CD4-positive, alpha-beta T cell treated with Interleukin-15 for 4 hours (primary cell): ENCODE data around the gene APLP2.

Source experiments
- DNase-seq: peaks from one replicate; pipeline ENCODE4 v3.0.0-alpha.2; 2020; ENCODE audit warnings: low spot score

The APLP2 gene

DNA sequence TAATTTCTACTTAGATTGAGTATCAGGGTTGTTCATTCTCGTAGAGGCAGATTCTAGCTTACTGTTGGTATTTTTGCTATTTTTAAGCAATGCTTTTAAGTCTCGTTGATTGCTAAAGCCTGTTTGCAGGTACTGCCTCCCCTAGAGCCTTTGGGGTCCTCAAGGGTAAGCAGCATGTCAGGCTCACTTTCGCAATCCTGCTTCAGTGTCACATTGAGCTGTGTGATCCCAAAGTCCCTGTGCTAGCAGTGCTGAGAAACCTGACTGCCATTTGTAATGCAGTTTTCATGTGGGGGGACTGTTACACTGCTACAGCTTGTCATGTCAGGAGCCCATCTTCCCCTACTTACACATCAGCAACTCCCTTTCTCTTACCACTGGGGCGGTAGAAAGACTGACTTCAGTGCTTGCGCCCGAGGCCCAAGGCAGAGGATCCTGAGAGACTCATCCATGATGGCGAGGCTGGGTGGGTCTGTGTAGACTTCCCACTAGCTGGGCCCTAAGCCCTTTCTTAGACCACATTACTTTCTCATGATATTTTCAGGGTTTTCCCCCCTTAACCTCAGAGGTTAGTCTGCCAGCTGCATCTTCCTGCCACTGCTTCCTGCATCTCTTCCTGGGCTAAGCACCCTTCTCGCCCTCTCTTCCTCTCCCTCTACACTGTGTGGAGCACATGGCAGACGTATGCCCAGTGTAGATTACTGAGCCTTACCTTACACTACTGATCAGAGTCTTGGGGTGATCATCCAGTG, 49.1 kb downstream of the APLP2 start:
- peak; percentile 31 for DNase-seq

DNA sequence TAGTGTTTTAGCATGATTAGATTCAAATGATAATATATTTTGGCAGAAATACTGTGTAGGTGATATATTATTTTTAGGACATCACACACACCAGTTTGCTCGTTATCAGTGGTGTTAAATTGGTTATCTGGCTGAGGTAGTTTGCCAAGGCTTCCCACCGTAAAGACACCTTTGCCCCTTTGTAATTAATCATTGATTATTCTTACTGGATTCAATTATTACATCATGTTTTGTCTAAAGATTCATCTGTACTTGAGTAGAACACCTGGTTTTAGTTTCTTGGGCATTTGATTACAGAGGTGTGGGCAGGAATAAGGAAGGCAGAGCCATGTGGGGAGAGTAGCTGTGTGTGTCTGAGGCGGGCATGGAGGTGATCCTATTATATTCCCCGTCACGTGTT, 50.4 kb downstream of the APLP2 start:
- no peak for DNase-seq

DNA sequence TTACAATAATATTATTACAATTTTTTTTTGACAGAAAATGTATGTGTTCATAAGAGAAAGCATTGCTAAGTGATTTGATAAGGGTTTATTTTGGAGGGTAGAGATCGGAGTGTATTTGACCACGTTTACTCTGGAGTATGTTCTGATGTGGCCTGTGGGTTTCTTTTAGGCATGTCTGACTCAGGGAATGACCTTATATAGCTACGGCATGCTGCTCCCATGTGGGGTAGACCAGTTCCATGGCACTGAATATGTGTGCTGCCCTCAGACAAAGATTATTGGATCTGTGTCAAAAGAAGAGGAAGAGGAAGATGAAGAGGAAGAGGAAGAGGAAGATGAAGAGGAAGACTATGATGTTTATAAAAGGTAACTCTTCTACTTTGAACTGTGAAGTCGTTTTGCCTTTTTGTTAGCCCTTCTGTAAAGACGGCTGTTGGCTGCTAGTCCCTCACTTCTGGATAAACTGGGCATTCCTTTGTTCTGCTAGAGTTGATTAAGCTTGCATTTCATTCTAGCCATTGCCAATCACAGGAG, 51.8 kb downstream of the APLP2 start:
- peak; percentile 13 for DNase-seq

DNA sequence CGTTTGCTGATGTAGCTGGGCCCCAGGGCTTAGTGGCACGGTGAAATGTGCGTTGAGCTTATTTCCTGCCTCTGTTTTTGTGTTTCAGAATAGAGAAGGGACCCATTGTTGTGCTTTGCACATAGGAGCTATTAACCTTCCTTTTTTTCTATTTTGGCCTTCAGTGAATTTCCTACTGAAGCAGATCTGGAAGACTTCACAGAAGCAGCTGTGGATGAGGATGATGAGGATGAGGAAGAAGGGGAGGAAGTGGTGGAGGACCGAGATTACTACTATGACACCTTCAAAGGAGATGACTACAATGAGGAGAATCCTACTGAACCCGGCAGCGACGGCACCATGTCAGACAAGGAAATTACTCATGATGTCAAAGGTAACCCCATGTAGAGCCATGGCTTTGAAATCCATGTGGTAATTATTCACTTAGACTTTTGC, 52.5 kb downstream of the APLP2 start:
- DNase-seq: no peak

DNA sequence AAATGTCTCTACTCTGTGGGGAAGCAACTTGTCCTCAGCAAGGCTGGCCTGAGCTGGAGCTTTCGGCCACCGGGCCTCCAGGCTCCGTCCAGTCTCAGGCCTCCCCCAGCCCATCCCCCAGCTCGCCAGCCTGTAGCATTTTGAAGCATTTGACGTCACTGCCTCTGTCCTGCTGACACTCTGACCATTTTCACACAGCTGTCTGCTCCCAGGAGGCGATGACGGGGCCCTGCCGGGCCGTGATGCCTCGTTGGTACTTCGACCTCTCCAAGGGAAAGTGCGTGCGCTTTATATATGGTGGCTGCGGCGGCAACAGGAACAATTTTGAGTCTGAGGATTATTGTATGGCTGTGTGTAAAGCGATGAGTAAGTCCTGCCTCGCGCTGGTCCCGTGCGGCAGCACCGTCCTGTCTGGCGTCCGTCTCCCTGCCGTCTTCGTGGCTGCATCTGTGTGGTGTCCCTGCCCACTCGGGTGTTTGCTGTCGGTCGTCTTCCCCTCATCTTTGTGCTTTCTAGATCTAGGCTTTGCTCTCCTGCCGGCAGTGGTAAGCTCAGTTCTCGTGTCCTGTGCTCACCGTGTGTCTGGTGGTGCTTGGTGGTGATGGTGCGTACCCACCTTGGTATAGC, 53.8 kb downstream of the APLP2 start:
- no peak for DNase-seq

DNA sequence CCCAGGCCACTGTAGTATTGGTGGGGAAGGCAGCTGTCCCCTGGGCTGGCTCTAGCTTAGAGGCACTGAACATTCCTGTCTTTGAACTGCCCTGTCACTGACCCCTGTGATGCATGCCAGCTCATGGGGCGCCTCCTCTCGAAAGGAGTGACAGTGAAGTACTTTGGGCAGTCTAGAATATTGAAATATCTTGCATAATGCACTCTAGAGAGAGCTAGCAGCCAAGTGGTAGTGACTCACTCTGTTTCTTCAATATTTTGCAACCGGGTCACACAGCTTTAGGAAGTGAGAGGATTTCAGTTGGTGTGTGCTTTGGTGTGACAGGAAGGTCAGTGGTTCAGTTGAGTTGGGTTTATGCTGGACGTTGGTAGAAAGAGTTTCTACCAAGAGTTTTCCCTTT, 54.4 kb downstream of the APLP2 start:
- peak; percentile 10 for DNase-seq

DNA sequence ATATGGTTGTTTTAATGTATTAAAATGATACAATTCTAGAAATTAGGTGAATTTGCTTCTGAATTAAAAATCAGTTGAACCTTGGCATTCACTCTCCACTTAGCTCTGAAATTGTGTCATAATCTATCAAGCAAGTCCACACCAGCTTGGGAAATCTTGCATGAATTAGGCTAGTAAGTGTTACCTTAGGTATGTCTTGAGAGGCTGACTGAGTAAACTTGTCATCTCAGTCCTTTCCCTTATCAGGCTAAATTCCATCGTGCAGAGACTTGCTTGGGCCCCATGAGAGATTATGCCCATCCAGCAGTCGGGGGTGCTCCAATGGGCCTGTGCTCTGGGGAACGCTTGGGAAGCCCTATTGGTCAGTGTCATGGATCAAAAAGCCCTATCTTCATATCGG, 55.9 kb downstream of the APLP2 start:
- DNase-seq: no peak

DNA sequence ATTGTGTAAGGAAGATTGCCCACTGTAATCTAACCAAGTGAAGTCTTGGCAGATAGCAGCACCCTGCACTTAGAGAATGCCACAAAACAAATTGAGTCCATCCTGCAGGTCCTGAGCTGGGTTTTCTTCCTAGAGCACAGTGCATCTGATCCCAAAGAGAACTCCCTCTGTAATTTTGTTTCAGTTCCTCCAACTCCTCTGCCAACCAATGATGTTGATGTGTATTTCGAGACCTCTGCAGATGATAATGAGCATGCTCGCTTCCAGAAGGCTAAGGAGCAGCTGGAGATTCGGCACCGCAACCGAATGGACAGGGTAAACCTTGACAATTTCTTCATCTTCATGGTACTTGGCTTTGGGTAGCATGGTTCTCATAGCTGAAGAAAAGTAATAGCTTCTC, 56.8 kb downstream of the APLP2 start:
- no peak for DNase-seq

DNA sequence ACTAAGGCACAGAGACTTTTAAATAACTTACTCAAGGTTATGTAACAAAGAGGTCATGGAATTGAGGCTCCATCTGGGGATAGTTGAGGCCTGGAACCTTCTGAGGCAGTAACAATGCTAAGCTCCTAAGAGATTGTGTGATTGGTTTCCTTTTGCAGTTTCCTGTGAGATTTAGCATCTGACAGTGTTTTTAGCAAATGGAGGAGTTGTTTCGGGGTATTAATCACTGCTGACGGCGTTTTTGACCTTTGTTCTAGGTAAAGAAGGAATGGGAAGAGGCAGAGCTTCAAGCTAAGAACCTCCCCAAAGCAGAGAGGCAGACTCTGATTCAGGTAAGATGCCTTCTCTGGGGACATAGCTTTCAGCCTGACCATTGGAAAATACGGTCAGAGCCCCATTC, 57.8 kb downstream of the APLP2 start:
- DNase-seq: no peak

DNA sequence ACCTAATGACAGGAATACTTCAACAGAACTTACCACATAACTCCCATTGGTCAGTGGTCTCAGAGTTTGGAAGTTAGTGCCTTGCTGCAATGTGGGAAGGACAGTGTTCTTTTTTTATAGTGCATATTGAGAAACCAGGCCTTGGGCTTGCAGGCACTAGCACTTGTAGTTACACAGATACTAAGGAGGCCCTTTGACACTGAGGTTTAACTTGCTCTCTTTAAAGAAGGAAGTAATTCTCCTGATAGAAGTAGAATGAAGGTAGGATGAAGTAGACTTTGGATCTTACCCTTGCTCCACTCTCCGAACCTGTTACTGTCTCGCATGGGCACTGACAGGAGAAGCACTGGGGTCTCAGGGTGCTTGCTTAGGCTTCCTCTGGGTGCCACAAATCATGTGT, 58.9 kb downstream of the APLP2 start:
- no peak for DNase-seq

DNA sequence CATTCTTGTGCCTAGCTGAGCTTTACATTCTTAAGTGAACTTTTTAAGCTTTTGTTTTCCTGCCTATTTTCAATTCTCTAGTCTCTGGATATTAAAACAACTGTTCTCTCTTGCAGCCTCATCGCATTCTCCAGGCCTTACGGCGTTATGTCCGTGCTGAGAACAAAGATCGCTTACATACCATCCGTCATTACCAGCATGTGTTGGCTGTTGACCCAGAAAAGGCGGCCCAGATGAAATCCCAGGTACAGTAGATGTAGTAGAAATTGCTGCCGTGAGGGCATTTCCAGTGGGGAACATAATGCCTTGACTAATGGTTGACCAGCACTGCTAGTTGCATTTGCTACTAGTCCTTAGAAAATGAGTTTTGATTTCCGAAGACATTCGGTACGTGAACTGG, 60.2 kb downstream of the APLP2 start:
- DNase-seq: no peak

DNA sequence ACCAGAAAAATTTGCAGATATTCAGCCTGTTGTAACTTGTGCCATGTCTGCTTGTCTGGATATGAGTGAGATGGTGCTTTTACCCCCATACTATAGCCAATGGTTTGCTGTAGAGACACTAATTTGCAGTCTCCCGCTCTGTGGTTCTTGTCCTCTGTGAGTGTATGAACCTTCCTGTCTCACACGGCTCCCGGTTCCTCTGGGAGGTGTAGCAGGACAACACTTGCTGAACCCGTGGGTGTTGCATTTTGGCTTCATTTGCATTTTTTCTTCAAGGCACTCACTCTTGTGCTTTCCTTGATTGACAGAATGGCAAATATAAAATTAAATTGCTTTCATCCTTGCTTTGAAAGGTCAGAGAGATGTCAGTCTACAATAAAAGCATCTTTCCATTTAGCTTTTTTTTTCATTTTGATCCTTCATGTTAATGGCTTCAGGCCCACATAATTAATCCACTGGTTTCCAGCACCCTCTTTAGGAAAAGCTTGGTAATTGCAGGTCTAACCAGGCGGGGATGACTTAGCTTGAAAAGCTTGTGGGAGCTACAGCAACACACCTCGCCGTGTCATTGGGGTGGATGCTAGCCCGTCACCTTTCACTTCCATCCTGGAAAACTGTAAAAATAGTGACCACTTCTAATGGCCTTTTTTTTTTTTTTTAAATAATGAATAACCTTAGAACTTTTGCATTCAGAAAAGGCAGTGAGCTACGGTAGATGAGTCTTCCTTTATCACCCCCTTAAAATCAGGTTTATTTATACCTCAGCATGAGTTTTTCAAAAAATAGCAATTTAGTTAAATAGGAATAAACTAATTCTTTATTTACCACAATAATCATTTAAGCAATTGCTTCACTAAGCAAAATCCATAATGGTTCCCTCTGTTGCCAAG, 62.5 kb downstream of the APLP2 start:
- DNase-seq: peak; percentile 78

DNA sequence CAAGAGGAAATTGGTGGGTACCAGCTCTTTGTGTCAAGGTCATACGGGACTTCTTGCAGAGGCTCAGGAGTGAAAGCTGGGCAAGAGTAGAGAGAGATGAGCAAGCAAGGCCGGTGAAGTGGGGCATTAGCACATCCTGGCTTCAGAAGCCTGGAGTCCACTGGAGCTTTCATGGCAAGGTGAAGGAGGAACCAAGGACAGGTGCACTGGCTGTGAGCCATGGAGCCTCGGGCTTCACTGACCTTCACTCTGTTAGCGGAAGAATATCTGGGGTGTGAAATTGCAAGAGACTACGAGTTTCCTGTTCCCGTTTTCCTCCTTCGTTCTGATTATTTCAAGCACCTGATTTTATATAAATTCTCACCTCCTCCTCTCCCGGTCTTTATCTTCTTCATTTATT, 64.0 kb downstream of the APLP2 start:
- DNase-seq: no peak

DNA sequence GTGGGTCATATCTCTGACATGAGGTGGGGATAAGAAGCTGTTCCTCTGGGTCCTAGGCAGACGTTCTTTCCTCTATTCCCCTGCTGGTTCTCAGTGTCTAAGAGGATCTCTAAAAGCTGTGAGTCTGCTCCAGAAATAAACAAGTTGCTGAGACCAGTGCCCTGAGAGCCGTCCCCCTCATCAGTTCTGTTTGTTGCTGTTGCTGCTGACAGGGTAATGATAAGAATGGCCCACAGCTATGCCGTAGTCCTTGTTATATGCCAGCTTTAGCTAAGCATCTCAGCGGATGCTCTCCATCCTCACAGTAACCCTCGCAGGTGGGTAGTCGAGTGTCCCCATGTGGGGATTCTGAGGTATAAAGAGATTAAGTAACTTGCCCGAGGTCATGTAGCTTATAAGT, 66.4 kb downstream of the APLP2 start:
- DNase-seq: no peak

DNA sequence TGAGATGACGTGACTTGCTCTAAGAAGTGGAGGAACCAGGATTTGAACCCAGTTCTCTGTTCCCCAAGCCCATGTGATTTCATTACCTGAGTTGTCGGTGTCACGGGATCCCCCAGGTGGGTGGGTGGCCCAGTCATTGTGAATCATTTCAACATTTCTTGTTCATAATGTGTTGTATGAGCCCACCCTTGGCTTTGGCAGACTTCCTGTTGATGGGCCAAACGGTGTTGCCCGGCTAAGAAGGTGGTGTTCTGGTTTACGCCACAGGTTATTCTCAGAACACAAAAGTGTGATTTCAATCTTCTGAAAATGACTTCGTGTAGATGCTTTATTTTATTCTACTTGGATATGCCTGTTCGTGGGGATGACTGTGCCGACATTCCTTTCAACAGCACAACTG, 68.3 kb downstream of the APLP2 start:
- DNase-seq: no peak

DNA sequence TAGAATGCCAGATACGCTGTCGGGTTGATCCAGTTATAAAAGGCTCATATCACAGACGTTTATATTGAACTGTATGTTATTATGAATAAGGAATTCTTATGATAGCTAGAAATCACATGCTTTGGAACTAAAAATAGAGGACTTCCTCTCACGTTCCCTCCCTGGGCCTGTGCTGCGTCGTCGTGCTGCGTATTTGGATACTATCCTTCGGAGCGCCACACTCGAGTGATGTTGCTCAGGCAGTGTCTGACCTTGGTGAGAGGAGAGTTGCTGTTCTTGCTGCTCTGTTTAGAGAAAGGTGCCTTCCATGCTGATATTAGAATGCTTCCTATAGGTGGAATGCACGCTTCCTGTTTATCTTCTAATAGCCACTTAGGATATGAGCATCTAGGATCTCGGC, 69.7 kb downstream of the APLP2 start:
- DNase-seq: no peak

DNA sequence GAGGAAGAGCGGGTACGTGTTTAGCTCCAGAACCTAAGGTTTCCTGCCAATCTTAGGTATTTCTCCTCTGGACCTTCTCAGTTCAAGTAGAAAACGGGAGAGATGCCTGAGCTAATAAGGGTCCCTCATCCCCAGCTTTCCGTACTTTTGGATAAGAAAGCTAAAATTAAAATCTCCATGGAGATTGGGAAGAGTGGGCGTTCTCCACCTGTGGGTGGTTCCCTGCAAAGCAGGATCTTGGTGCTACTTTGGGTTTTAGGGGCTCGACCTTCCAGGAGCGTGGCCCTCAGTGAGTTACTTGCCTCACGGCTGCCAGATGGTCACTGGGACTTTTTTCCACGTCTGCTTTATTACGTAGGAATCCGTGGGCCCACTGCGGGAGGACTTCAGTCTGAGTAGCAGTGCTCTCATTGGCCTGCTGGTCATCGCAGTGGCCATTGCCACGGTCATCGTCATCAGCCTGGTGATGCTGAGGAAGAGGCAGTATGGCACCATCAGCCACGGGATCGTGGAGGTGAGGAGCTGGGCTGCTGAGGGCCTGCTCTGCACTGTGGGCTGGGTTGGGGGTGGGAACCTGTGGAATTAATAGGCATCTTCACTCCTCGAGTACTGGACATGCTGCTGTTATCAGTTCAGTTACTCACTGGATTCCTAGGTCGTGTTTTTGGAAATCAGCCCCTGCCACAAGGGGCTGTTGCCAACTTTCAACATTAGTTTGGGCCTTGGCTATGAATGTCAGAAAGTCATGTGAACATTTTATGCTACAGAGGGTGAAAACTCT, 72.1 kb downstream of the APLP2 start:
- no peak for DNase-seq

DNA sequence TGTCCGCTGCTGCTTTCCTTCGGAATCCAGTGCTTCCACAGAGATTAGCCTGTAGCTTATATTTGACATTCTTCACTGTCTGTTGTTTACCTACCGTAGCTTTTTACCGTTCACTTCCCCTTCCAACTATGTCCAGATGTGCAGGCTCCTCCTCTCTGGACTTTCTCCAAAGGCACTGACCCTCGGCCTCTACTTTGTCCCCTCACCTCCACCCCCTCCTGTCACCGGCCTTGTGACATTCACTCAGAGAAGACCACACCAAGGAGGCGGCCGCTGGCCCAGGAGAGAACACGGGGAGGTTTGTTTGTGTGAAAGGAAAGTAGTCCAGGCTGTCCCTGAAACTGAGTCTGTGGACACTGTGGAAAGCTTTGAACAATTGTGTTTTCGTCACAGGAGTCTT, 74.4 kb downstream of the APLP2 start:
- DNase-seq: no peak

DNA sequence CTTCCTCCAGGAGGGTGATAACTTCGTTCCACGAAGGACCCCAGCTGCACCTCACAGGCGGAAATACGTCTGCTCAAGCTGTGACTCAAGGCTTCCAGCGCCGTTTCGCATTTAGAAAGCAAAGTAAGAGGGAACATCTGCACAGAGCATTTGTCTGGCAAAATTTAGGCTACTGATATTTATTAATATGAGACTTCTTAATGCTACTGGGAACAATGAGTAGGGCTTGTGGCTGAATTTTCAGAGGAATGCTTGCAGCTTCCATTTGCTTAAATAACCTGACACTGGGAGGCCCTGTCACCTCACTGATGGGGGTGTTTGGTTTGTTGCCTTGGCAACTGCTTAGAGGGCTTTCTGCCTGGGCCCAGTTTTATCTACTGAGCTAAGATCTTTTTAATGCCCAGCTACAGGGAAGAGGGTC, 75.2 kb downstream of the APLP2 start:
- DNase-seq: no peak

DNA sequence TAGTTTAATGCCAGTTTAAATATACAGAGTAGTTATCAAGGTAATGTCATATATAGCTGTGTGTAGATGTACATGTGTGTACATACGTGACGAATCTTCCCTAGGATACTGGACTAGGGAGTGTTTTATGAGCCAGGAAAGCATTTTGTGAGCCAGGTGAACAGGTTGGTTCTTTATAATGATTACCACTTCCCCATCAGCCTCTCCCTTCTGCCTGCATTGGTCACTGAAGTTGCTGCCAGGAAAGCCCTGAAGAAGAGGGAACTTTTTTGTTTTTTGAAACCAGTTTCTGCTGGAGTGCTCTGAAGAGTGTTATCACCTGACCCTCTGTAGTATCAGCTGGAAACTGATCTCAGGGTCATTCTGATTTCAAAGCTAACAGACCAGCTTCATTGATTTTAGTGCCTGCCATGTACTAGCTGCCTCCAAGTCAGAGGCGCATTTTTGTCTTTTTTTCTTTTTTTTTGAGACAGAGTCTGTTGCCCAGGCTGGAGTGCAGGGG, 75.7 kb downstream of the APLP2 start:
- no peak for DNase-seq

DNA sequence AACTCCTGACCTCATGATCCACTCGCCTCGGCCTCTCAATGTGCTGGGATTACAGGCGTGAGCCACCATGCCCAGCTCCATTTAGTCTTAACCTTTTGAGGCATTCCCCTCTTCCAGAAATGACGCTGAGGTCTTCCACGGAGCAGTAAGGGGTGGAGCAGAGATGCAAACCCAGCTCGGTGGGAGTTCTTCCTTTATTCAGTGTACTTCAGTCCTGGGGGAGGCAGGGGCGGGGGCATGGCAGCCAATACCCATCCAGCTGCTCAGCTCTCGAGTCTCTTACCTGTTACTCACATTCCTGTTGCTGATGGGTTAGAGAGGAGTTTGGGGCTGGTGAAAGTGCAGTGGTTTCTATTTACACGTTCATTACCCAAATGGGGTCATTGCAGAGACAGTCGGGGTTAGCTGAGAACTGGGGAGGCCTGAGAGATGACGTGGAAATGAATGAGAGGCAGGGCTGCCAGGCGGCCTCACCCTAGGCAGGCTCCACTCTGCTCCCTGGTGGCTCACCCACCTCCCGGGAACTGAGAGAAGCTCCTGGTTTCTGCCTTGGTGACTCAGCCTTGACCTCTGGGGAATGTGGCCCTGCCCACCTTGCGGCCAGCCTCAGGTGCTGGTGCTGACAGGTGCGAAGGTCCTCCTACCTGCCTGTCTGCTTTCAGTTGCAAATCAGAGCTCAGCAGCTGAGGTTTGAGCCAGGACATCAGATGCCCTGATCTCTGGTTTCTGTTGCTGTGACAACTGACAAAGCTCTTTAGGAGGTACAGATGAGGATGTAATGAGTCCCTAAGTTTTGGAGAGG, 76.5 kb downstream of the APLP2 start:
- no peak for DNase-seq
